ENCODE data around the gene ARAP3. TPM values are rescaled to one million over a fixed set of nuclear protein-coding genes. Genes with fewer than 3 reads are reported as not detected.

Gene ARAP3
- total and polyA plus RNA-seq, 9 of the 15 experiments (the other 6 are each of a cell fraction or from before 2014, with no cell fraction given) = 0.83 to 25.7 (median 6.4) TPM

DNA sequence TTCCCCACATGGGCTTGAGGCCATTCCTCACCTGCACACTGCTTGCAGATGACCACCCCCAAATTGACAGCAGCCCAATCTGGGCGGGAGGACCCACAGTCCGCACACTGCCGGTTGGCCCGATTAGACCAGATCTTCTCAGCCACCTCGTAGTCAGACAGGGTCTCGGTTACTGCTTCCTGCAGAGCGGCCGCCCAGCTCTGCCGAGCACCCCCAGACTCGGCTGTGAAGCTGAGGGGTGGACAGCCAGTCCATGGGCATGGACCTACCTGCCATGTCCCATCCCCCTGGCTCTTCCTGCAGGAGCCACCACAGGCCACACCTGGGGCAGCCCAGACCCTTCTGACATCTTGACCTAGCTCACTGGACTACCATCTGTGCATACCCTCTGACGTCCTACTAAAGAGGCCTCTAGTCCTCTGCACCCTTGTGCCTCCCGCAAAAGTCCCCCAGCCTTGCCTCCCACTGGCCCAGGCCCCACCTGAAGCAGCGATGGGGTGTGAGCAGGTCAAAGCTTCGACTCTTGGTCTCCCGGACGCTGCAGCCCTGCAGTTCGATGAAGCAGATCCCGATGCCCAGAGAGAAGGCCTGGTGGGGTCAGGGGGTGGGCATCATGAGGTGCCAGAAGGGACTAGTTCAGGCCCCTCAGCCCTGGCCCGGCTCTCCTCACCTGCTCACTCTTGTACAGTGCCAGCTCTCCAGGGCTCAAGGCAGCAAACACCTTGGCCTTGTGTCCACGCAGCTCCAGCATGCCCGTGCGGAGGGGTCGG is 9.8 kb downstream of the ARAP3 start:
- FAIRE-seq = no peak
- Histone ChIP-seq H3K9ac (ENCODE audit: insufficient read depth in 1 of 2, low read depth in 2 of 2, low read length in 2 of 2) (peak overlapping the region in 1 of 2 experiments; percentile 65; a peak in 1 of 4 replicates), H2AFZ (ENCODE audit: low read depth, low read length) (no peak overlapping the region), H3K4me3 (no peak overlapping the region), H3K79me2 (ENCODE audit: control insufficient read depth, insufficient read depth, low read length) (no peaks in the 10 kb centered on the region), H3K27ac (ENCODE audit: extremely low read depth, low read depth, low read length) (no peak overlapping the region), H3K4me2 (ENCODE audit: insufficient read depth, low read length) (no peak overlapping the region), H3K9me3 (replicated peaks; ENCODE audit: control insufficient read depth, insufficient read depth, low read depth, low read length) (no peaks in the 10 kb centered on the region), H3K27me3 (ENCODE audit: control insufficient read depth in 2 of 2, insufficient read depth in 2 of 2, low read length in 2 of 2) (no peaks in the 10 kb centered on the region), H4K20me1 (replicated peaks; ENCODE audit: control insufficient read depth, insufficient read depth, low read length) (no peaks in the 10 kb centered on the region; the same call in 1 of the 2 replicates), H3K4me1 (replicated peaks in 1 of 2; ENCODE audit: control insufficient read depth in 2 of 2, insufficient read depth in 2 of 2, low read length in 2 of 2) (peaks cover 2 to 11% of the 10 kb centered on the region in 2 experiments; a peak in 2 of 5 replicates), H3K9me1 (ENCODE audit: control insufficient read depth, insufficient read depth, low read length) (no peaks in the 10 kb centered on the region), H3K36me3 (ENCODE audit: control insufficient read depth, insufficient read depth, low read length) (no peaks in the 10 kb centered on the region; the same call in 2 of the 3 replicates)
- DNase-seq (ENCODE audit: extremely low read depth in 1 of 4, low spot score in 3 of 4) = no peak
- no peak for ATAC-seq
- POLR2A ChIA-PET = interaction anchor here (0.6 to 1.1 kb wide), 2 partner anchors 8 to 10 kb away, joined by 3 to 5 read pairs; no protein-coding TSS in a partner anchor
- TF ChIP-seq YY1 (IDR thresholded peaks at IDR 0.05; ENCODE audit: borderline replicate concordance in 1 of 3, control insufficient read depth in 1 of 3, extremely low read depth in 1 of 3, insufficient read depth in 3 of 3, insufficient read length in 1 of 3, insufficient replicate concordance in 2 of 3, low read depth in 1 of 3, low read length in 2 of 3) = no peak
- no peak for TF ChIP-seq SAP30 (IDR thresholded peaks at IDR 0.05; ENCODE audit: borderline replicate concordance, insufficient read depth, low read depth, low read length, poor library complexity, severe bottlenecking)
- no peak for TF ChIP-seq ZC3H4 (CRISPR knock-in tag; IDR thresholded peaks at IDR 0.05; ENCODE audit: borderline replicate concordance)
- no peak for TF ChIP-seq RCOR1 (IDR thresholded peaks at IDR 0.05; ENCODE audit: borderline replicate concordance in 1 of 2, low read depth in 2 of 2, low read length in 2 of 2)
- intact Hi-C loops (cut with micrococcal nuclease) = no loop called here
- CTCF ChIA-PET (ENCODE audit: low intra/inter-chr PET ratio) = no interaction called here
- in situ Hi-C loops (cut with MboI) = no loop called here
- no TSS peak for BruUV-seq (replicated peaks)
- 74% methylated on average over 16 of the region's 23 CpGs for WGBS (ENCODE audit: insufficient coverage, low coverage, missing lambda C conversion rate)

Measured in K562 (cell line).